HG03175 (cell line): Measurements from ENCODE around the gene DMD.
"Not testable (repeated sequence)": the region's sequence is repeated elsewhere in the genome, so short reads cannot be mapped to it uniquely, and the experiment has no call there.

ENCODE experiments used
- ATAC-seq: cut with Tn5 transposase; IDR thresholded peaks from one replicate; pipeline ENCODE4 v1.9.1; 2021; ENCODE audit warnings: mild to moderate bottlenecking, moderate library complexity; ENCODE audit not compliant: unreplicated experiment

DMD gene

DNA sequence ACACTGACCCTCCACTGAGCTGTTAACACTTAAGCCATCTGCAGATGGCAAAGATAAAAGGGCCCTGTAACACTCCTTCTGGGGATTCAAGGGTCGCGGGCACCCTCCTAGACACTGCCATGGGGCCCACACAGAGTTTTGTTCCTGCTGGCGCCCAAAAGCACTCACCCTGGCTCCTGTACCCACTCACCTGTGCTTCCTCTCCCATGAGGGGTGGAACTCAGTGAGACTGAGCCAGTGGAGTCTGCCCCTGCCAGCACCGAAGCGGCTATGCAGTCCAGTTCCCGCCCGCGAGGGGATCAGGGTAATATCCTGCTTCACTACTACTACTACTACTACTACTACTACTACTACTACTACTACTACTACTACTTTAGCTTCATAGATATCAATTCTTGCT, 1827.4 kb downstream of the DMD start:
- no peak for ATAC-seq

- not testable (repeated sequence) for ATAC-seq
These were observed 1832.4 kb downstream of the DMD start for GRCh38 chrX:31378973-31379372.

DNA sequence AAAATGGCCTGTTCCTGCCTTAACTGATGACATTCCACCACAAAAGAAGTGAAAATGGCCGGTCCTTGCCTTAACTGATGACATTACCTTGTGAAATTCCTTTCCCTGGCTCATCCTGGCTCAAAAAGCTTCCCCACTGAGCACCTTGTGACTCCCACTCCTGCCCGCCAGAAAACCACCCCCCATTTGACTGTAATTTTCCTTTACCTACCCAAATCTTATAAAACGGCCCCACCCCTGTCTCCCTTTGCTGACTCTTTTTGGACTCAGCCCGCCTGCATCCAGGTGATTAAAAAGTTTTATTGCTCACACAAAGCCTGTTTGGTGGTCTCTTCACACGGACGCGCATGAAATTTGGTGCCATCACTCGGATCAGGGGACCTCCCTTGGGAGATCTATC, 1833.5 kb downstream of the DMD start:
- ATAC-seq = not testable (repeated sequence)

DNA sequence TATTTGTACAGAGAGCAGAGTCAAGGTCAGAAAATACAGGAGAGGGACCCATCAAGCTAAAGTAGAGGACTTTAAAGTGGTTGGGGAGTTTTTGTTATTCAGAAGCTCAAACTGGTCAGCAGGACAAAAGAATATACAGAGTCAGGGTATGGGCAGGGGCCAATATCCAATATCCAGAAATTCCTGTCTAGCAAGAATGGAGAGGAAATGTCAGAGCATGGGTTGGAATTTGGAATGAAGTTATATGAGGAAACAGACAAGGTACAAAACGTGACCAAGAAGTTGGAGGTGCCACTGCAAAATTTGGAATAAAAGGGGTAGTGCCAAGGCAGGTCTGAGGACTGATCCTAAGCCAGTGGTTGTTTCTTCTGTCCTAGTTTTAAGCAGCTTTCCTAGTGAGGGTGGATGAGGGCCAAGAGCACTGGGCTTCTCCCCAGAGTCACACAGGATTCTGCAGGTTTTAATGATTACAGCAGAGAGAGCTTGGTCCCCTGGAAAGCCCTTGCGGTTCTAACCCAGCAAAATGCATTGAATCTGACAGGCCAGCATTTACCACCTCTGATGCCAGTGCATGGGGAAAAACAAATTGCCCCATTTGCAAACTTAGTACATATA, 1834.8 kb downstream of the DMD start:
- ATAC-seq = no peak

DNA sequence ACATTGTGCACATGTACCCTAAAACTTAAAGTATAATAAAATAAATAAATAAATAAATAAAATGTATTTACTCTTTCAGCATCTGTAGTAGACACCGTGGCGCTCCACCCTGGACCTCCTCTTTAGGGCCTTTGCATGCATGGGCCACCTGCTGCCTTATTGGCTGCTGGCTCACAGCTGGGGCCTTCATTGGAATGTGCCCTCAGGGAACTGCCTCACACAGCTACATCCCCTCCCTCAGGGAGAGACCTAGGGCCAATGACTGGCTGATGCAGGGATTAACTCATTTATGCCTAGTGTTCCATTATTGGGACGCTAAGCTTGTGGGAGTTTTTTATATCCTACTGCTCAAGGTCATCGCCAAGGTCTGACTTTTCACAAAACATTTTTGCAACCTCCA, 1836.6 kb downstream of the DMD start:
- ATAC-seq = no peak

DNA sequence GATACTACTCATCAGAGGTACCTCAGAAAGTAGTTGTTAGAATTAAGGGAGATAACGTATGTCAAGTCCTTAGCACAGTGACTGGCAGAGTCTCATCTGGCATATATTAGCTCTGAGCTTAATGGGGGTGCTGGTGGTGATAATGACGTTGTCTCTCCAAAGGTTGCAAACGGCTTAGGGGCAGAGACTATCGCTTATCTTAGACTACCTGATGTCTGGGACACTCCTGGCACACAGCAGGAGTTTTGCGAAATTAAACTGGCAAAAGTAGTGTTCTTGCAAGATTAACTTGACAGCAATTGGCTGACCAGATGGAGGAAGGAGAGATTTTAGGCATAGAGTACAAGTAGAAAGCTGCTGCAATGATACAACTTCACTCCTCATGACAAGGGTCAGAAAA, 1839.4 kb downstream of the DMD start:
- ATAC-seq = no peak

DNA sequence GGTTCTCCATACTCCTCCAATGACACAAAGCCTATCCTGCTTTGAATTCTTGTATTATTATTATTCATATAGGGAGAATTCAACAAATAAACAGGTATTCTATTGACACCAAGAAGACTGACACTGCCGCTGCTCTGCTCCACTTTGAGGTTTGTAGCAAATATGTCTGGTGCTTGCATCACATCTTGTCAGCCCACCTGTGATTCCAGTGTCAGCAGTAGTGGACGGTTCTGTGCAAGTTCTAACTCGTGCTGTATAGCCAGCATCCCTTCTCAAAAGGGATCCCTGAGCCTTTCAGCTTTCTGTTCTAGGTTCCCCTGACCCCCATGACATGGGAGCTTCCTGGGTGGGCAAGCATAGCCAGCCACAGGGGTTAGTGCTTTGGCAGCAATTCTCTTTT, 1843.5 kb downstream of the DMD start:
- ATAC-seq = no peak

DNA sequence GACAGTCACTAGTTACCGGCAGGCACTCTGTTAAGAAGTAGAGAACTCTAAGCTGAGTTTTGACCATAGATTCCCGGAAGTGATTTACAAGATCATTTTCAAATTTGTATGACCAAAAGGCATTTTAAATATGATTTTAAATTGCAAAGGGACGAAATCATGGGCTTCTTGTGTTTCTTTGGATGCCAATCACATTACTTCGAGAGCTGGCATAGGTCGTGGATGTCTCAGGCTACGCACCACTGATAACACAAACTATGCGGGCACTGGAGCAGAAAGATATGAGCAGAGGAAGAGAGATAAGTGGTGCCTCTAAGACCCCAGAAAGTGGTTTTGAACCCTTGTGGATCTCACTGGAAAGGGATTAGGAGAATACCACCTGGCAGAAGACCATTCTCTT, 1845.3 kb downstream of the DMD start:
- no peak for ATAC-seq

- no peak for ATAC-seq
These were observed 1854.8 kb downstream of the DMD start for GRCh38 chrX:31356275-31357212.

GRCh38 chrX:31355206-31355955, 1856.0 kb downstream of the DMD start:
- no peak for ATAC-seq

DNA sequence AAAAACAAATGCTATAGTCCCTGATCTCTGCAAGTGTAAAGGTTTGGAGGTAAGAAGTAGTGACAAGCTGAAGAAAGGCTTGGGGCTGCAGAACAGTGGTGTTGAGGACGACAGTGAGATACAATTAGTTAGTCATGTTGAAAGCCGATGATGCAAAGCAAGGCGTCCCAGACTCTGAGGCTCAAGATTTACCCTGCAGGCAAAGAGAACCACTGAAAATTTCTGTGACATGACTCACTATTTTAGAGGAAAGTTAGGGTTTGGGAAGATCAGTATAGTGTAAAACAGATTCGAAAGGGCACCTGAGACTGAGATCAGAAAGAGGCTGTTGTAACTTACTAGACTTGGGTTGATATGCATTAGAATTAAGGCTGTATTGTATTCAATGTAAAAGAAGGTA, 1858.3 kb downstream of the DMD start:
- ATAC-seq = no peak

- no peak for ATAC-seq
These were observed 1860.6 kb downstream of the DMD start for GRCh38 chrX:31350808-31351074.

DNA sequence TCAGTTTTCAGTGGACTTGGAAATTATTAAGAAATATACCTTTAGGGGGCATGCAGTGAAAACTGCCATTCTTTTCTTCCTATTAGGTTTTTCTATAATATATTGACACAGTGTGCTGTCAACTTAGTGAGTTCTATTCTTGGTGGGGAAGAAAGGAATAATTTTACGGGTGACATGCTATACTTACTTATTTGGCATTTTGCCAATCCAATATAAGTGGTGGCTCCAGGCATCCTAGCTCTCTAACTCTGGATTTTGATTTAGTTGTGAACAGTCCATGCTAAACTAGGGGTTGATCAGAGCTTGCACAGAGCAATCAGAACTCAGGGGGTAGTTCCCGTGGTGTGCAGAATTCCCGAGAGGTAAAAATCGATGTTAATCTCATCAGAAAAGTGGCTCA, 1861.8 kb downstream of the DMD start:
- ATAC-seq = no peak

DNA sequence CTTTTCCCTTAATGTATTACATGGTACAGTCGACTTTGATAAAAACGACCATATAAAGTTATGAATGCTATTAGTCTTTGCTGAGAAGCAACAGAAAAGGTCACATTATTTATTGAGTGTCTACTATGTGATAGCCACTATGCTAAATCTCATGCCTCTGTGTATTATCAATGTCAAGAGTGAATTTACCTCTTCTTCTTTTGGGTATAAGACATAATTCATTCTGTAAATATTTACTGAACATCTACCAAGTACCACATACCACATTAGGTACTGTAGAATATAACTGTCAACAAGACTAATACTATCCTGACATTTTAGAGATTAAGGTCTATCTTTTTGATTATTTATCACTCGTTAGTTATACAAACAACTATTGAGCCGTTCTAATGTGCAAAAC, 1870.8 kb downstream of the DMD start:
- ATAC-seq = no peak

GRCh38 chrX:31338991-31339350, 1872.4 kb downstream of the DMD start:
- ATAC-seq = no peak

DNA sequence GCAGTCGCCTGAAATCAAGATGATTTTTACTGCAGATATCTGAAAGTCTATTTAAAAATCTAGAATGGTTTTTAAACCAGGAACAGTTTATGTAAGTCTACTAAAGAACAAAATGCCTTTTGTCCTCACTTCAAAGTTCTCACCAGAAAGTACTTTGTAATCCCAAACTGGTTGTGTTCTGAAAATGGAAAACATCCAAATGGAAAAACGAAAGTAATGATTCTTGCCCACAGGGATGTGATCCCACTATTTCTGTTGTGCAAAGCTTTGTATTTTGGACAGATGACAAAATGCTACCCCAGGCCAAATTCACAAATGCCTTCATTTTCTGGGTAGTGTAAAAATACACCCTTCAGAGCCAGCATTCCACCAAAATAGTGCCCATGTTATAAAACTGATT, 1874.0 kb downstream of the DMD start:
- ATAC-seq = no peak

GRCh38 chrX:31336419-31336818, 1874.9 kb downstream of the DMD start:
- no peak for ATAC-seq

DNA sequence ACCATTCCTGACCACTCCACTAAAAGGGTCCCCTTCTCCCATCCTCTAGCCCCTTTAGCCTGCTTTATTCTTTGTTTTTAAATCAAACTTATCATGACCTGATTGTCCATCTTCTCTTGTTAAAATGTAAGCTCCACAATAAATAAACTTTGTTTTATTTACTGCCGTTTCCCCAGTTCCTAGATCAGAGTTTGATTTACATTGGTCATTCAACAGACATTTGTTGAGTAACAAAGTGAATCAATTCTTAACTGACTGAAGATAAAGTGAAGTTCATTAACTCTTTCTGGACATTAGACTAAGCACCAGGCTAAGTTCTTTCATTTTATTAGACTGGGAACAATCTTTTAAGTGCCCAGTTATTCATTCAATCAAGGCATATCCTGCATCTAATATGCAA, 1876.4 kb downstream of the DMD start:
- ATAC-seq = no peak

- ATAC-seq = no peak
These were observed 1878.1 kb downstream of the DMD start for GRCh38 chrX:31333165-31333831.

GRCh38 chrX:31331928-31332327, 1879.4 kb downstream of the DMD start:
- no peak for ATAC-seq

- no peak for ATAC-seq
These were observed 1880.3 kb downstream of the DMD start for GRCh38 chrX:31331015-31331414.

- no peak for ATAC-seq
These were observed 1882.1 kb downstream of the DMD start for GRCh38 chrX:31329298-31329697.
